Loucy (cell line): ENCODE measurements around the gene TIRAP.

Experiments
- CTCF ChIP-seq: fragments of 200-600 bp; sonication (generic); conservative IDR thresholded peaks from 2 replicates; pipeline ENCODE4 v1.5.1; 2014; ENCODE audit warnings: mild to moderate bottlenecking, antibody characterized with exemption, low read length
- EZH2phosphoT487 ChIP-seq: fragments of 200-600 bp; IDR thresholded peaks from 2 replicates; pipeline ENCODE4 v1.6.1; 2018; ENCODE audit warnings: antibody characterized with exemption, mild to moderate bottlenecking, moderate library complexity, borderline replicate concordance

GRCh38 chr11:126268708-126269579, 13.9 kb upstream of the TIRAP start, which contains the start of the genes FOXRED1 and SRPRA:
- TF ChIP-seq CTCF (no peak), EZH2phosphoT487 (no peak)
